GM21360 (cell line): ENCODE results near the gene HCN3.
"Not testable (repeated sequence)": the region's sequence is repeated elsewhere in the genome, so short reads cannot be mapped to it uniquely, and the experiment has no call there.

Experiments
- ATAC-seq: cut with Tn5 transposase; IDR thresholded peaks from one replicate; pipeline ENCODE4 v1.9.1; 2021; ENCODE audit warnings: mild to moderate bottlenecking, moderate library complexity; ENCODE audit not compliant: unreplicated experiment

HCN3 gene

DNA sequence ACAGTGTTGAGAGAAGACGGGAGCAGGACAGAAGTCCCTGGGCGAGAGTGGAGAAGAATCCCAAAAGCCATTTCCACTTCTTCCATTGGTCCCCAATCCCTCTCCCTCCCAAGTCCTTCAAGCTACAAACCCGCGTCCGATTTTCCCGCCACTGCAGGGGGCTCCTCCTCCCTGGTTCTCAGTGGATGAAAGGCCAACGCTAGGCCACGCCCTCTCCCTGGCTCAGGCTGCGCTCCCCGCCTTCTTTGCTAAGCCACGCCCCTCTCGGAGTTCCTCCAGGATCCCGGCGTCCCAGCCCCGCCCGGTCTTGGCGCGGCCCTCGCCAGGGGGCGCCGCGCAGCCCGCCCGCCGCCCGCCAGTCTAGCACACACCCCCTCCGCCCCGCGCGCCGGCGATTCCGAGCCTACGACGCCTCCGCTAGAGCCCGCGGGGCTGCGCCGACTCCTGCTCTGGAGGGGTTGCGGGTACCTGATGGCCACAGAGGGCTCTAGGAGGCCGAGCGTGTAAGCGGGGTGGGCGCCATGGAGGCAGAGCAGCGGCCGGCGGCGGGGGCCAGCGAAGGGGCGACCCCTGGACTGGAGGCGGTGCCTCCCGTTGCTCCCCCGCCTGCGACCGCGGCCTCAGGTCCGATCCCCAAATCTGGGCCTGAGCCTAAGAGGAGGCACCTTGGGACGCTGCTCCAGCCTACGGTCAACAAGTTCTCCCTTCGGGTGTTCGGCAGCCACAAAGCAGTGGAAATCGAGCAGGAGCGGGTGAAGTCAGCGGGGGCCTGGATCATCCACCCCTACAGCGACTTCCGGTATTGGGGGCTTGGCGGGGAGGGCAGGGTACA lies at the start of gene HCN3:
Gene HCN3 (plus strand): TSS at position 394 of the 832 bp plus-strand sequence. CDS start 128 bp downstream, at position 522.
- ATAC-seq: peak; percentile 47

DNA sequence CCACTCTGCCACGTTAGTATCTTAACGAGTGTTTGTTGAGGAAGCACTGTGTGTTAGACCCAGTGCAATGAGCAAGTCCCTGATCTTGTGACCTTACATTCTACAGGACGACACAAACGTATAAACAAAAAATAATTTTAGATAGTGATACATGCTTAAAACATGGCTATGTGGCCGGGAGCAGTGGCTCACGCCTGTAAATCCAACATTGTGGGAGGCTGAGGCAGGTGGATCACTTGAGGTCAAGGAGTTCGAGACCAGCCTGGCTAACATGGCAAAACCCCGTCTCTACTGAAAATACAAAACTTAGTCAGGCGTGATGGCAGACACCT lies 49.2 kb upstream of the HCN3 start:
- ATAC-seq: no peak

DNA sequence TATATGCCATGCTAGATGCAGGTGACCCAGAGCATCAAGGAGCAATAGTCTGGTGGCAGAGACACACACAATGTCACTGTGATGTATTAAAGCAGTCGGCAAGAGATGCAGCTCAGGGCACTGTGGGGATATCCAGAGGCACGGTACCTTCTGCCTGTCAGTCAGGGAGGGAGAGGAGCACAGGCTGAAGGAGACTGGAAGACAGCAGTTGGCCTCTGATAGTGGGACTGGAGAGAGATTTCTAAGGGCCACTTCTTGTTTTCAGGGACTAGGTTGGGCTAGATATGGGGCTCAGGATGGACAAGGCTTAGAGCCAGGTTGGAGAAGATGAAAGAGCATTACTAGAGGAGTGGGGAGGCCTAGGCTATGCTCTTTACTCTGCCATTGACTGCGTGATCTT lies 46.0 kb upstream of the HCN3 start:
- not testable (repeated sequence) for ATAC-seq

DNA sequence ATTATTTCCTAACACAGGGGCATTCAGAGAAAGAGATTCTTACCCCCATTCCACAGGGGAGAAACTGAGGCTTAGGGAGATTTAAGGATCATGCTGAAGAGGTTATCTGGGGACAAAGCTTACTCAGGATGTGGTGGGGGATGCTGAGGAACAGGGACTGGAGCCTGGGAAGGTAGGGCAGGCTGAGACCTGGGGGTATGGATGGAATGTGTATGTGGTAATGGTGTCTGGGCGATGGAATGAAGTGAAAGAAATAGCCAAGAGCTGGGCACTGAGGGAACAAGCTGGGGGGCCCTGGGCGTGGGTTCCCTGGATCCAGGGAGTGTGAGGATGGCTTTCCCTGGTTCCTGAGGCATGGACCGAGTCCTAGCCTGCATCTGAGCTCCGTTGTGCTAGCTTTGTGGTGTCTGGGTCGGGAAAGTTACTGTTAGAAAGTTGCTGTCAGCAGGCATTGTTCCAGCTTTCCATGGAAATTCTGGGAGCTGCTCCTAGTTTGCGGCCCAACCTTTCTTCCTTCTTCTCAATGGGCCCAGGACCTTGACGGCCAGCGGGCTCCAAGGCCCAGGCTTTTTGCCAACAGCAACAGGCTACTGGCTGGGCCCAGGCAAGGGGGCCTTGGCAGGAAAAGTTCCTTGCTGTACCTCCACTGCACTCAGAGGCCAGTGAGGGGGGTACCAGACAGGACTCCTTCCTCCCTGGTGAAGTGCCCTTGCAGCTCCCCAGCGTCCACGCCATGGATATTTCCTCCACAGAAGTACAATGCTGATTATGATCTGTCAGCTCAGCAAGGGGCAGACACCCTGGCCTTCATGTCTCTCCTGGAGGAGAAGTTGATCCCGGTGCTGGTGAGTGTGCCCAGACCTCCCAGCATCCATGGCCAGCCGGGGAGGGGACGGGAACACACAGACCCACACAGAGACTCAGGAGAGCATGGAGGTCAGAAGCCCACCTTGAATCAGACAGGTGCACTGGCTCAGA lies 45.0 kb upstream of the HCN3 start:
- not testable (repeated sequence) for ATAC-seq

DNA sequence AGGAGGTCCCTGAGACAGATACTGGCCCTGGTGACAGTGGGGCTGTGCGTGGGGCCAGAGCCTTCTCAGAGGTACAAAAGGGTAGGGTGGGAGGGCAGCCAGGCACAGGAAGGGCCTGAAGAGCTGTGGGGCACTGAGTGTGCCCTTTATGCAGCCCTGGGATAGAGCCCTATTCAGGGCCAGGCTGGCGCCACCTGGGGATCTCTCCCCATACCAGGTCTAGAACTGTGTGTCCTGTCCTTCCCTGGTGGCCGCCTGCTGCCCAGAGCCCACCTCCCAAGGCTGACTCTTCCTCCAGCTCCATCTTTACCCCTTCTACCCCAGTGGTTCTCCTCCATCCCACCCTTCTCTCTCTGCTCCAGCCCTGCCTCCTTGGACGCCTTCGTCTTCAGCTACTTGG lies 43.8 kb upstream of the HCN3 start:
- ATAC-seq: not testable (repeated sequence)

DNA sequence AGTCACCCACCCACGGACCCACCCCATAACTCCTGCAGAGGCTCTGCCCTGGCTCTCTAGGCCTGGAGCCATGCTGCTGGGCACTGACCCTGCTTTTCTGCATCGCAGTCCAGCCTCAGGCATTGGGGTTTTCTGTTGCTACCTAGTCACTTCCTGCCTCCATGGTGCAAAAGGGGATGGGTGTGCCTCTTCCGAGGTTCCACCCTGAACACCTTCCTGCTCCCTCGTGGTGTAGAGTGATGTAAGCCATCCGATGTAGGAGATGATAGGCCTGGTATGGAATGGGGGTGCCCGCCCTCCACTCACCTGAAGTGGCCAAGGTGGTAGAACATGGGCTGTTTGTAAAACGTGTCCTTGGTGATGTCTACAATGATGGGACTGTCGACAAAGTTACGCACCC lies 41.9 kb upstream of the HCN3 start:
- not testable (repeated sequence) for ATAC-seq

DNA sequence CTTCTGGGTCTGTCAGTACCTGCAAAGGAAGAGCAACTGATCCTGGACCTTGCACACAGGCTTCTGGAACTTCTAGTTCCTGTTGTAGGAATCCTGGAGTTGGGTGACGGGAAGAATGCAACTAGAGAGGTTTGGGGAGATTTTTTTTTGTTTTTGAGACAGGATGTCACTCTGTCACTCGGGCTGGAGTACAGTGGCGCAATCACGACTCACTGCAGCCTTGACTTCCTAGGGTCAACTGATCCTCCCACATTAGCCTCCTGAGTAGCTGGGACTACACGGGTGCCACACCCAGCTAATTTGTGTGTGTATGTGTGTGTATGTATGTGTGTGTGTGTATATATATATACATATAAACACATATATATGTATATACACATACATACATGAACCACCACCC lies 40.8 kb upstream of the HCN3 start:
- no peak for ATAC-seq

DNA sequence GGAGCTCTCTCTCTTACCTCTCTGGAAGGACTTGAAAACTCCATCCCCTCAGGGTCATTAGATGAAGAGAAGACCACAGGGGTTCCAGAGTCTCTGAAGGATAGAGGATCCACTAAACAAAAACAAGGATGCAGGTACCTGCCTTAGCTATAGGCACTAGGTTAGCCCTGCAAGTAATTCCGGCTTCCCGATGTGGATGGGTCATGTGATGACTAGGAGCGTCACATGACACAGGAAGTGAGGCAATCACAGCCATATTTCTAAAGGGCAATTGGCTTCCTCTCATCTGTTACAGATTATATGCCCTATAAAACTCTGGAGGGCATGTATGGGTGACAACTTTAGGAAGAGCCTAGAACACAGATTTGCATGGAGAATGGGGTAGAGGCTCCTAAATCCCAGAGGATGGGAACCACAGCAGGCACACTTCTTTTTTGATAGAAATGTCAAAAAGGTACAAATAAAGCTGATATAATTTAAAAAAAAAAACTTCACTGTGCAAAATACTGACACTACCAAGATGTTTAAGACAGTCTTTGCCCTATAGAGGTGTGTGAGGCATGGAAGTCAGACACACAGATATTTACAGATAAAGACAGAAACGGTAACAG lies 36.1 kb upstream of the HCN3 start:
- no peak for ATAC-seq

DNA sequence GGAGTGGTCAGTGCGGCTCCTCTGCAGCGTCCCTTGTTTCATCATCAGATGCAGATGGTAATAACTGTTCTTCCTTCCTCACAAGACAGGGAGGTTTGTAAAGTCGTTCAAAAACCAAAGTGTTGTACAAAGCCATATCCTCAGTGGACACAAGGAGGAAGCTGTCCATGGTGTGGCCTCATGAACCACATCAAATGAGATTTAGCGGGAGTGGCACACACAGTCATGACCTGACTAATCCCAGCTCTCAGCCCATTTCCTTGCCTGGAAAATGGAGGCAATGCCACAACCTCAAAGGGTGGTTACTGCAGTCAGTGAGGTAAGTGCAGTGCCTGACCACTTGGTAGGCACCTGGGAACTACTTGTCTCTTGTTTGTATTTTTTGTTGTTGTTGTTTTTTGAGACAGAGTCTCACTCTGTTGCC lies 35.4 kb upstream of the HCN3 start:
- ATAC-seq: no peak

DNA sequence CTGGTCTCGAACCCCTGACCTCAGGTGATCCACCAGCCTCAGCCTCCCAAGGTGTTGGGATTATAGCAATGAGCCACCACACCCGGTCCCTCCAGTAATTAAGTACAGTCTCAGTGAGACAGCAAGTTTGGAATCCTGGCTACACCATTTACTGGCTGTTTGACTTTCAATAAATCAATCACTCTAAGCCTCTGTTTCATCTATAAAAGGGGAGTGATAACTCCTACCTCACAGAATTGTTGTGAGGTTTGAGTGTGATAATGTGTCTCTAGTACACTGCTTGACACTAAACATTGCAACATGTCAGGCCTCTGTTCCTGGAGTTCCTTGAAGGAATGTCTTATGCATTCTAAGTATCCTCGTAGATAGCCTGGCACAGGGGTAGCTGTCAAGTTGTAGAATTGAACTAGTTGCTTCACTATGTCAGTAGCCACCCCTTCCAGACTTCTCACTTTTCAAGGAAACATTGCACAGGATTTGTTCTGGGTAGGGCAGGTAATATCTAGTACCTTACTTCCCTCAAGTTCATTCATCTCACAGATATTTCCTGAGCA lies 34.4 kb upstream of the HCN3 start:
- no peak for ATAC-seq

DNA sequence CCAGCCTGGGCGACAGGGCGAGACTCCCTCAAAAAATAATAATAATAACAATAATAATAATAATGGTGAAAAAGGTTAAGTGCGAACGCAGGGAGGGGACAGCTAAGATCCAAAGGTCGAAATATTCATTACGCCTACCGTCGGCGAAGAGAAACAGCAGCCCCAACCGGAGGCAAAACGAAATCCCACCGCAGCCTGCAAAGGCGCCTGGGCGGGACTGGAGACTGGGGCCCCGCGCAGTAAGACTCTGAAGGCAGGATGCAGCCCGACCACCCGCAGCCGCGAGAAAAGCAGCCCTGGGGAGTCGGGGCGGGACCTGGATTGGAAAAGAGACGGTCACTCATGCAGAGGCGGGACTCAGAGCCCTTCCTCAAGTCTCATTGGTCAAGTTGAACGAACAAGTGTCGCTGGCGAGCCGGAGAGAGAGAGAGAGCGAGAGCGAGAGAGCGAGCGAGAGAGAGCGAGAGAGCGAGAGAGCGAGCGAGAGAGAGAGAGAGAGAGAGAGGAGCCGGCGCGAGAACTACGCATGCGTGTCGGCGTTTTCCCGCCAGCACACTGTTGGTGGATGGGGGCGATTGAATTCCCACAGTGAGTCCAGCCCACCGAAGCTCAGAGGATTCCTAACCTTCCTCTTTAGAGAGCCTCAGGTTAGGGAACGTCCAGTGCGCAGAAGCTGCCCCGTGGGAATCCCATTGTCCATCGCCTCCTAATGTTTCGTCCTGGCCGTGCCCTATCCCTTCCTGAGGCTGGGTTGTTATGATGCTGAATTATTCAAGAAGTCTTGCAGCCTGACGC lies 32.7 kb upstream of the HCN3 start:
- ATAC-seq: peak; percentile 77

DNA sequence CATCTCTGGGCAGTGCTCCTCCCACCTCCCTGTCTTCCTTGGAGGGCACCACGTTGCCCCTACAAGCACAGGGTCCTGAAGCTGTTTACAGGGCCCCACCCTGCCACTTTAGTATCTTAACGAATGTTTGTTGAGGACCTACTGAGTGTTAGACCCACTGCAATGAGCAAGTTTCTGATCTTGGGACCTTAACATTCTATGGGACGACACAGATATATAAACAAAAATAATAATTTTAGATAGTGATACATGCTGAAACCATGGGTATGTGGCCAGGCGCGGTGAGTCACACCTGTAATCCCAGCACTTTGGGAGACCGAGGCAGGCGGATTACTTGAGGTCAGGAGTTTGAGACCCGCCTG lies 32.1 kb upstream of the HCN3 start:
- ATAC-seq: no peak

DNA sequence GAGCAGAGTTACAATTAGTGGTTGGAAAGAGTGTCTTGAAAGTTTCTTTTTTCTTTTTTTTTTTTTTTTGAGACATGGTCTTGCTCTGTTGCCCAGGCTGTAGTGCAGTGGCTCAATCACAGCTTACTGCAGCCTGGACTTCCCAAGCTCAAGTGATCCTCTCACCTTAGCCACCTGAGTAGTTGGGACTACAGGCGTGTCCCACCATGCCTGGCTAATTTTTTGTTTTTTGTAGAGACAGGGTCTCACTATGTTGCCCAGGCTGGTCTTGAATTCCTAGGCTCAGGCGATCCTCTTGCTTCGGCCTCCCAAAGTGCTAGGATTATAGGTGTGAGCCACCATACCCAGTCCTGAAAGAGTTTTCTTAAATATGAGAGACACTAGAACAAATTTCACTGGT lies 30.5 kb upstream of the HCN3 start:
- ATAC-seq: not testable (repeated sequence)

DNA sequence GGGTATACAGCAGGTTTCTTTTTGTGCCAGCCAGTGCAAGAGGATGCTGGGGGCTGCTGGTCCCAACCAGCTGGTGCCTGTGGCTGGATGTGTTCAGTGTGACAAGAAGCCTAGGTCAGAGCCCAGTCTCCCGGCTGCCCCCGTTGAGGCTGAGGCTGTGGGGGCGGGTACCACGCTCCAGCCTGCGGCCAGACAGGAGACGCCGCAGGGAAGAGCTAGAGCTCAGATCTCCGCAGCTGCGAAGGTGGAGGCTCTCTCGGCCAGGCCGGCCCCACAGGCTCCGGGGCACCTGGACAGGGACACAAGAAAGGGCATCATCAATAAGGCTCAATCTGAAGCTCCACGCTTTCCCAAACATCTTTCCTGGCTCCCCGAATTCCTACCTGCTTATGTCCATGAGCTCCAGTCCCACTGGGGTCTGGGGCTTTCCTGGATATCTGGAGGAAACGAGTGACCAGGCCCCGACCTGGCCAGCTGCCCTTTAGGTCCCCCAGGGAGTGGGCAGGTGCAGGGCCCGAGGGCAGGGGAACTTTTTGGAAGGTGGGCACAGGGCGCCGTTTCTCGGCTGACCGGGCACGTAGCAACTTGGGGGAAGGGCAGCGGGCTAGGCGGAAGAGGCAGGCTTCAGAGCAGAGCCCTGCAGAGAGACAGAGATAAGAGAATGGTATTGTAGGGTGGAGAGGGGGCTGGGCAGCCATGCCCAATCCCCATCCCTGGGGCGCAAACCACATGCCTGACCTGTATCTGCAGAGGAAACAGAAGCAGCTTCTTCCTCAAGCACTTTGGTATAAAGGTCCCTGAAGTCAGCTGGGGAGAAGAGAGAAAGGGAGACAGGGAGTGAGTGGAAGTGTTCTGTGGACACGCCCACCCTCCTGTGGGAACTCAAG lies 29.4 kb upstream of the HCN3 start:
- no peak for ATAC-seq

DNA sequence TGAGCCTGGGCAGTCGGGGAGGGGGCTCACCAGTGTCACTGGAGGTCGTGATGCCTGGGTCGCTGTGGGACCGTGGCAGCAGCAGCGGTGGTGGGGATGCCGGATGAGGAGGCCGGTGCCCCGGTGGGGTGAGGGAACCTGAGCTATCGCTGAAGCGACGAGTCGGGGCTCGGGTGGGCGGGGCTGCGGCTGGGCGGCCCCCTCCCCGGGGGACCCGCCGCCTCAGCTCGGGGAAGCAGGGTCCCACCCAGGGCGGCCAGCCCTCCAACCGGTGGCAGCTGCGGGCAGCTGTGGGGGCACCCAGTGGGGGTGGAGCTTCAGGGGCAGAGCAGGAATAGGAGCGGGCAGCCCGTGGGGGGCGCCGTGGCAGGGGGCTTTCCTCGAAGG lies 27.0 kb upstream of the HCN3 start:
- ATAC-seq: peak; percentile 16

DNA sequence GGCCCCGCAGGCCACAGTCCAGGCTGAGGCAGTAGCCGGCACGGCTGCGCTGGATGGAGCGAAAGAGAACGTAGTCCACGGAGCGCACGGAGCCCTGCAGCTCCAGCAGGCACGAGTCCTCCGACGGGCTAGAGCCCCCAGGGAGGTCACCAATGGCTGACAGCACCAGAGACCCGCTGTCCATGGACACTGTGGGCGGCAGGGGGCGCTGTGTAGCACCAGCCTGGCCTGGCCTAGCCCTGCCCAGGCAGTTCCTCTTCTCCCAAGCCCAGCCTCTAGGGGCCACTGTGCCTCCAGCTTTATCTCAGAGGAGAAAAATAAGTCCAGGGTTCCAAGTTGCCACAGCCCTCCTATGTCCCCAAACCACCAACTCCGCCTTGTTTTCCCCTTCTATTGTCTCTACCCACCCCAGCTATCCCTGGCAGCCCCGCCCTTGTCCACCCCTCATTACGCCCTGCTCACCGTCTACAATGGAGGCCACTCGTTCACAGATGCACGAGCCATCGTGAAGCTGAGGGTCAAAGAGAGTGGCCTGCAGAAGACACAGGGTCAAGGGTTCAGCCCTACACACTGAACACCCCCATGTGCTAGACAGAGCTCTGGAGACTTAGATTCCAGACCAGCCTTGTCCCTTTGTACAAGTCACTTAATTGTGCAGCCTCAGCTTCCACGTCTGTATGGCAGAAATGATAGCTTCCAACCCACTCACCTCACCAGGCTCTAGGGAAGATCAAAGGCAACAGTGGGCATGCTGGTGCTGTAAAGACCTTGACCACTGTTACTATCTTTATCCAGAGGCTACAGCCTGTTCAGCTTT lies 26.4 kb upstream of the HCN3 start:
- peak; percentile 66 for ATAC-seq

DNA sequence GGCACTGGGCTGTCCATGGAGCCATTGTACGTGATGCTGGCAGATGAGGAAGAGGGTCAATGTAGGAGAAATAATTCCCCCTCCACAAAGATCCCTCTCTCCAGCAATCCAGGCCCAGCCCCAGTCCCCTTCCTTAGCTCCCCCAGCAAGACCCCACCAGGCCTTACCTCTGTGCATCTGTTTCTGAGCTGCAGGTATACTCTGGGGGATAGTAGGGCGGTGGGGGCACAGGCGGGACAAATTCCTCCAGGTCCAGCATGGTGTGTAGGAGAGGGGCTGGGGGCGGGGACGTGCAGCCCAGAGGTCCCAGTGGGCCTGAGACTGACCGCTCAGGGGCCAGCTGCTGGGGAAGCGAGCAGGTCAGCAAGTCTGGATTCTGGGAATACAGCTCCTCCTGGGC lies 25.7 kb upstream of the HCN3 start:
- ATAC-seq: no peak

DNA sequence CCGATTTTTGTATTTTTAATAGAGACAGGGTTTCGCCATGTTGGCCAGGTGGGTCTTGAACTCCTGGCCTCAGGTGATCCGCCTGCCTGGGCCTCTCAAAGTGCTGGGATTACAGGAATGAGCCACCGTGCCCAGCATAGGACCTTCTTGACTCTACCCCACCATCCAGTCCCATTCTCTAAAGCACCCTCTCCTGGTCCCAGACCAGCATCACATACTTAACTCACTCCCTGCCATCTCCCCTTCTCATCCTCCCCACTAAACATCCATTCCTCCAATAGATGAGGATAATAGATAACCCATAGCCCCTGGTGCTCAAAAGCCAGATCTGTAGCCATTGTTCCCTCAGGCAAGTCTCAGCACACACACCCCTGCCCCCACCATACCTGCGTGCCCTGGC lies 24.1 kb upstream of the HCN3 start:
- no peak for ATAC-seq

DNA sequence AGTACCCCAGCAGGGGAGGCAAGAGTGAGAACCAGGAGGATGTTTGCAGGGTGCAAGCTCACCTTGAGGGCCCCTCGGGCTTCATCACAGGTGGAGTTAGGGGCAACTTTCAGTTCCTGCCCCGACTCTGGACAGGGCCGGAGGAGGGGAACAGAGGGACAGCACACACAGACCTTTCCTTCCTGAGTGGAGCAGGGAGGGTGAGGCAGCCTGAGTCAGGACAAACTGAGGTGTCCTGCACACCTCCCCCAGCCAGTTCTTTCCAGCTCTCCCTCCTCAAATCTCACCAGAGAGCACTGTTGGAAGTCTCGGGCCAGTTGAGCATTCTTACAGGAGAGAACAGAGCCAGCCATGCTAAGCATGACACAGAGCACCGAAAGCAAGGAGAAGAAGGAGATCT lies 23.5 kb upstream of the HCN3 start:
- ATAC-seq: no peak
